Fibroblast of villous mesenchyme (primary cell): ENCODE measurements around the gene PDE4D. TPM values are rescaled to one million over a fixed set of nuclear protein-coding genes. Genes with fewer than 3 reads are reported as not detected.
"Not testable (repeated sequence)": the region's sequence is repeated elsewhere in the genome, so short reads cannot be mapped to it uniquely, and the experiment has no call there.

Source experiments
- DNase-seq: peaks from one replicate; pipeline ENCODE4 v3.0.0-alpha.2; 2010; ENCODE audit warnings: low read depth
- H3K4me3 ChIP-seq: 2 replicates; pipeline ENCODE4 v1.5.1; 2011; ENCODE audit warnings: low read depth, mild to moderate bottlenecking, low read length
- CTCF ChIP-seq: IDR thresholded peaks from 2 replicates; pipeline ENCODE4 v1.5.1; 2012; ENCODE audit warnings: low read depth, mild to moderate bottlenecking, low read length; ENCODE audit not compliant: insufficient read depth
- total RNA-seq: library from RNA; depleted of rRNA; stranded (reverse); fragments of >200 nt; gene quantifications from 2 replicates; pipeline ENCODE4 v1.2.3, GENCODE V29; 2012

The PDE4D gene
- total RNA-seq, 1 donor = 6.0 TPM

- no peak for TF ChIP-seq CTCF
- H3K4me3 ChIP-seq = no peak overlapping the region
- peak; percentile 57 for DNase-seq
These were observed 477.1 kb downstream of the PDE4D start for GRCh38 chr5:59416451-59416850.

GRCh38 chr5:59416026-59416425, 477.5 kb downstream of the PDE4D start:
- H3K4me3 ChIP-seq = no peak overlapping the region
- no peak for DNase-seq
- TF ChIP-seq CTCF = no peak

- TF ChIP-seq CTCF = no peak
- DNase-seq = no peak
- no peak overlapping the region for H3K4me3 ChIP-seq
These were observed 481.1 kb downstream of the PDE4D start for GRCh38 chr5:59412428-59412827.

DNA sequence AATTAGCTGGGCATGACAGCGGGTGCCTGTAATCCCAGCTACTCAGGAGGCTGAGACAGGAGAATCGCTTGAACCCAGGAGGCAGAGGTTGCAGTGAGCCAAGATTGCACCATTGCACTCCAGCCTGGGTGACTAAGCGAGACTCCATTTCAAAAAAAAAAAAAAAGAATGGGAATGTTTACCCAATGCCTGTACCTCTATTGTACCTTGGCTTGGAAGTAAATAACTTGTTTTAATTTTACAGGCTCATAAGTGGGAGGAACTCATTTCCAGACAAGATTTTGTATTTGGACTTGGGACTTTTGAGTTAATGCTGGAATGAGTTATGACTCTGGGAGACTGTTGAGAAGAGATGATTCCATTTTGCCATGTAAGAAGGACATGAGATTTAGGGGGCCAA, 484.5 kb downstream of the PDE4D start:
- not testable (repeated sequence) for DNase-seq, H3K4me3 ChIP-seq

DNA sequence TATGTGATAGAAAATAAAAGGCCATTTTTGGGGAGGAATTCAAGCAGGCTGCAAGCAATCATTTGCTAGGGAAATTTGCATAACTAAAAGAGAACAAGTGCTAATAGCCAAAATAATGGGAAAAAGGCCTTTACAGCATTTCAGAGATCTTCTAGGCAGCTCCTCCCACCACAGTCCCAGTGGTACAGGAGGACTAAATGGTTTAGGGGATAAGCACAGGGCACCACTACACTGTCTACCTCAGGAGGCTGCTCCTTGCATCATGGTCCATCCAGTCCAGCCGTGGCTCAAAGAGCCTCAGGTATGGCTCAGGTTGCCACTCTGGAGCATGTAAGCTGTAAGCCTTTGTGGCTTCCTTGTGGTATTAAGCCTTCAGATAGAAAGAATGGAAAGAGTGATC, 485.6 kb downstream of the PDE4D start:
- no peak overlapping the region for H3K4me3 ChIP-seq
- no peak for DNase-seq
- TF ChIP-seq CTCF = no peak

DNA sequence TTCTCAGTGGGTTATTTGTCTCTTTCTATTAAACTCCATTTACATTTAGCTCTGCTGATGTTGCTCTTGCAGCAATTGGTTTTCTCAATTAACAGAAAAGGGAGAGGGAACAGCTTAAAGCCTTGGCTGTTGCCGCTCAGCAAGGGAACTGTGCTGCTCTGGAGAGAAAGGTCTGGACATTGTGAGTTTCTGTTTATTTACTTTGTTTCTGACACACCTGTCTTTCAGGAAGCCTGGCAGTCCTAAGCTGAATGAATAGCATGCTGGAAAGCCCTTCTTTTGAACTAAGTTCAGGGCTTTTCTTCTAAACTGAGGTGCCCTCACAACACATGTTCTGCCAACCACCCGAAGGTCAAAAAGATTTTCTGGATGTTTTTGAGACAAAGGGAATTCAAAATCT, 491.9 kb downstream of the PDE4D start:
- no peak overlapping the region for H3K4me3 ChIP-seq
- no peak for TF ChIP-seq CTCF
- no peak for DNase-seq

GRCh38 chr5:59394956-59395355, 498.6 kb downstream of the PDE4D start:
- H3K4me3 ChIP-seq, DNase-seq: not testable (repeated sequence)

GRCh38 chr5:59393585-59394420, 499.7 kb downstream of the PDE4D start:
- no peak for TF ChIP-seq CTCF
- no peak overlapping the region for H3K4me3 ChIP-seq
- no peak for DNase-seq
